ENCODE data around the gene UNC5B.
"Not testable (repeated sequence)": the region's sequence is repeated elsewhere in the genome, so short reads cannot be mapped to it uniquely, and the experiment has no call there.

Gene UNC5B

GRCh38 chr10:71285986-71286385 is 73.6 kb downstream of the UNC5B start:
- DNase-seq: no peak

- DNase-seq: no peak
These were observed 74.3 kb downstream of the UNC5B start for GRCh38 chr10:71286521-71287294.

- DNase-seq: no peak
These were observed 75.1 kb downstream of the UNC5B start for GRCh38 chr10:71287456-71287855.

GRCh38 chr10:71288461-71288860 is 76.1 kb downstream of the UNC5B start:
- no peak for DNase-seq

- DNase-seq: no peak
These were observed 77.2 kb downstream of the UNC5B start for GRCh38 chr10:71289421-71290130.

GRCh38 chr10:71290331-71290730 is 78.0 kb downstream of the UNC5B start:
- no peak for DNase-seq

- no peak for DNase-seq
These were observed 78.6 kb downstream of the UNC5B start for GRCh38 chr10:71290806-71291527.

- DNase-seq: no peak
These were observed 79.1 kb downstream of the UNC5B start for GRCh38 chr10:71291528-71291900.

- no peak for DNase-seq
These were observed 80.5 kb downstream of the UNC5B start for GRCh38 chr10:71292624-71293445.

- no peak for DNase-seq
These were observed 81.2 kb downstream of the UNC5B start for GRCh38 chr10:71293446-71294084.

- DNase-seq: no peak
These were observed 81.8 kb downstream of the UNC5B start for GRCh38 chr10:71294091-71294561.

- no peak for DNase-seq
These were observed 82.5 kb downstream of the UNC5B start for GRCh38 chr10:71294856-71295255.

GRCh38 chr10:71295641-71296040 is 83.3 kb downstream of the UNC5B start:
- no peak for DNase-seq

- DNase-seq: no peak
These were observed 83.7 kb downstream of the UNC5B start for GRCh38 chr10:71296086-71296485.

- DNase-seq: not testable (repeated sequence)
These were observed 84.4 kb downstream of the UNC5B start for GRCh38 chr10:71296811-71297210.

- DNase-seq: no peak
These were observed 85.0 kb downstream of the UNC5B start for GRCh38 chr10:71297343-71297742.

- DNase-seq: no peak
These were observed 86.9 kb downstream of the UNC5B start for GRCh38 chr10:71299071-71299785.

- no peak for DNase-seq
These were observed 88.4 kb downstream of the UNC5B start for GRCh38 chr10:71300555-71301370.

- no peak for DNase-seq
These were observed 89.1 kb downstream of the UNC5B start for GRCh38 chr10:71301371-71301916.

- no peak for DNase-seq
These were observed 90.1 kb downstream of the UNC5B start for GRCh38 chr10:71302451-71302850.
